GM18508 (cell line): Measurements from ENCODE around the gene NPS.

ENCODE experiments used
- ATAC-seq: cut with Tn5 transposase; IDR thresholded peaks from one replicate; pipeline ENCODE4 v1.9.1; 2021; ENCODE audit warnings: moderate number of reproducible peaks; ENCODE audit not compliant: insufficient read depth, unreplicated experiment

The NPS gene

DNA sequence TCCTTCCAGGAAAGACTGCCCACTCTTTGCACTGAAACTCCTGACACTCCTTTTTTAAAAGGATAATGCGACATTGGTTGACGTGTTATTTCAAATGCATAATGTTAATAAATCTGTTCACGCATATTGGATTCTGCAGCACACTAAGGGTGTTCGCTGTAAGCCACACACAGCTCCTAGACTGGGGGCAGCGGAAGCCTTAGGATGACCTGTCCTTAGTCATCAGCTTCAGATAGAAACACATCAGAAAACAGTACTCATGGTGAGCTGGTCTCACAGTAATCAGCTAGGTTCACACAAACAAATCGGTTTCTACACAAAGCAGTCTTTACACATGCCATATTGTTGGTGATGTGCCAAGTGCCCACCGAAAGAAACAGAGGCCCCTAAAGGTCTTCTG is 4.3 kb downstream of the NPS start:
- ATAC-seq: no peak

DNA sequence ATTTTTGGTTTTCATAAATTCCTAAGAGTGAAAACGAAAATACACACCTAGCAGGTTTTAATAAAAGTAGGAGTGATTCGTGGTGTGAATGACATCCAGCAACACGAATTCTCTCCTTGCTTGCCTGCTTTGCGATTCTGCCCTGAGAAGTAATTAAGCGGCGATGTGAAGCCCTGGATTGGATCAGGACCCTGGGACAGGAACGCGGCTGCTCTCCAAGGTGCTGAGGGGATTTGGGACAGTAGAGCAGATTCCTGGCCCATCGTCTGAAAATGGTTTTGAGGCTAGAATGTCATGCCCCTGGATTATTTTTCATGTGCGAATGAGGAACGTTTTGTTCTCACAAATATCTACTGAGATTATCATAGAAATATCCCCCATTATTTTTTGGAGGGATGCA is 7.8 kb downstream of the NPS start:
- ATAC-seq: no peak

DNA sequence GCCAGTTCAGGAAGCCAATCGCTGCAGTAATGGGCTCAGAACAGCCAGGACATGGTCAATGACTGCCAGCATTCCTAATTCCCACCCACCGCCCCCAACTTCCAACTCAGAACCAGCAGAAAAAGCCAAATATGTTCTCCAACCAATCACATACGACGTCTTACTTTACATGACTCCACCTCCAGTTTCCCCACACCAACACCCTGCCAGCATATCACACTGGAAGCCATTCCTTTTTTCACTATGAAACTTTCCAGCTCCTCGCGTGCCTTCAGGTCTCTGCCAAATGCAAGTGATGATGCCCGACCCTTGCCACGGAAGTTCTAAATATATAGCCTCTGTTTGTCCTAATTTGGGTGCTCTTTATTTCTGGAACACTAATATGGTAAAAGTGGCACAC is 12.5 kb downstream of the NPS start:
- no peak for ATAC-seq

DNA sequence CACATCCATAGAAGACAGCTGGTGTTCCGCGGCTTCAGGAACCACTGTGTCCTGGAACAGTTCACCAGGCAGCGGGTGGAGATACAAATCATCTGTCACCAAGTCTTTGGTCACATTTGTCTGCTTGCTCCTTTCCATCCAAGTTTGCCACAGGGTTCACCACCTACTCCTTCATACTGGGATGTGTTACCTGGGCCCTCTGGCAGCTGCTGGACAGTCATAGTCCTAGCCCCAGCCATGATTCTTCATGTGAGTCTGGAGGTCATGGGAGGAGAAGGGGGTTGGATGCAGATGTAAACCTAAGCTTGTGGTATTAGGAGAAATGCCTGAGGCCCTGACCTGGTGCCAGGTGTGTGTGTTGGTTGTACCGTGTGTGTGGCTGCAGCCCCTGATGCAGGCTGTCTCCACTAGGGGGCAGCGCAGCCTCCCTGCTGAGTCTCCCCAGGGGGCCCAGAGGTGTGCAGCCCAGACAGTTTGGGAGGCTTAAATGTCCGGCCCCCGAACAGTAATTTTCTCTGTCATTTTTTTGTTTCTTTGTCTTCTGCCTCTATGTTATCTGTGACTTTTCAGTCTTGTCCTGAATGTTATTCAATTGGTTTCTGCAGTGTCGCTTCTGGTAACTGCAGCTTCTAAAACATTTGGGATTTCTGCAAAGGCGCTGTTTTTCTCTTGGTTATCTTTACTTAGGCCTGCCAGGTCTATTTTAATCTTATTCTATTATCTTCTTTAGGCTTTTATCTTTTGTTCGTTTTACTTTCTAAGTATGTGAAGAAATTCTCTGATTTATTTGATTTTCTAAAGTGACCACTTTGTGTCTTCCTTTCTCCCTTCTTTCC is 14.8 kb downstream of the NPS start:
- peak; percentile 61 for ATAC-seq

DNA sequence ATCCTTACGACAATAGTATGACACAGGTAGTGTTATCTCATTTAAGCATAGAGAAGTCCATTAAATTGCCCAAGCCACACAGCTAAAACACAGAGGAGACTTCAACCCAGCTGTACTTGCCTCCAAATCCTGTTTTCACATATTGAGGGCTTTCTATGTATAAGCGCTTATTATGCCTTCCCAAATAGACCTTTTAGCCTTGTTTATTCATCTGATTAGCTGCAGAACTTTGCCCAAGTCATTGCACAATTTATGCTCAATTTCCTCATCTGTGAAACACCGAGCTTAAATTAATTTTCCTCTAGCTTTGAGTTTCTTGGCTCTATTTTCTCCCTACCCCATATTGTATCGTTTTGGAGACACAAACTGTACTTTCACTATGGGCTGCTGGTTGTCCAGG is 15.5 kb downstream of the NPS start:
- no peak for ATAC-seq

DNA sequence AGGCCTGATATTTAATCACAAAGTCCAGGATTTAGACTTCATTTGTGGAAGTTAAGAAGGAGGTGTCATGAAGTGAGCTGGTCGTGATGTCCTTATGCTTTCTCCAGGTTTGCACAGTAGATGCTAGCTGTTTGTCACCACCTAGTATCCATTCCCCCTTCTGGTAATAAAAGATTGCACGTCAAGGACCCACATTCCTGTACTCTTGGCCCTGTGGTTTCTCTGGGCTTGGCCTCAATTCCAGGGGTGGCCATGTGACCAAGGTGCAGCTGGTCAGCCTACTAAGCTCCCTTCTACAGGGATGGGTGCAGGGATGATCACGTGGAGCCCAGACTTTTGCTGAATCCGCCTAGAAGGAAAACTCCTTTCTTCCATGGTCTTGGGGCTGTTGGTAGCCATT is 16.5 kb downstream of the NPS start:
- no peak for ATAC-seq

DNA sequence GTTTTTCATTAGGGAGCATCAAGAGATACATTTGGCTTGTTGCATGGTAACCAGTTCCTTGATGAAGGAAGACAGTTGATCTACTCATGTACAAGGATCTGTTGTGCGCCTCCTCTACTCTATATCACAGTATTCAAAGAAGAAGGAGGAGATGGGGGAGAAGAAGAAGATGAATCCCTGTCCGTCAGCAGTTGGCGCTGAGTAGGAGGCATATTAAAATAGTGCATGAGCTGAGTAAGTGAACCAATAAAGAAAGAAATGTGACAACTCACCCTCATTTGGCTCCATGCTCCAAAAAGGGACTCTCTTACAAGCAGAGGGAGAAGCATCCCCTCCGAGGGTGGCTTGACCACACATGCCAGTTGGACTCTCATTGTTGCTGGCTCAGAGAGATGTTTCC is 20.1 kb downstream of the NPS start:
- ATAC-seq: no peak

DNA sequence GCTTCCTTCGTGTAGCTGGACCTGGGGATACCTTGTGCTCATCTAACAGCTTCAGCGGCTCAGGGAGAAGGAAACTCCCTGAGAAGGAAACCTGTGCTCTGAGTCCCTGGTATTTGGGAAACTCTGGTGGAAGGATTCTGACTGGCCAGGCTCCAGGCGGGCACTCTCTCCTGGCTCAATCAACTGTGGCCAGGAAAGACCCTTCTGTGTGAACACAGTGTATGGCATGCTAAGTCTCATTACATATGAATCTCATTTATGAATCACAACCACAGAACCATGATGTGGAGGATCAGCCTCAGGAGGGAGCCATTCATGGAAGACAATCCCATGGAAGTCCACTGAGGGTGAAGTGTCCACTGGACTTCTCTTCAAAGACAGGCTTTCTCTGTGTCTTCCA is 20.9 kb downstream of the NPS start:
- ATAC-seq: no peak

DNA sequence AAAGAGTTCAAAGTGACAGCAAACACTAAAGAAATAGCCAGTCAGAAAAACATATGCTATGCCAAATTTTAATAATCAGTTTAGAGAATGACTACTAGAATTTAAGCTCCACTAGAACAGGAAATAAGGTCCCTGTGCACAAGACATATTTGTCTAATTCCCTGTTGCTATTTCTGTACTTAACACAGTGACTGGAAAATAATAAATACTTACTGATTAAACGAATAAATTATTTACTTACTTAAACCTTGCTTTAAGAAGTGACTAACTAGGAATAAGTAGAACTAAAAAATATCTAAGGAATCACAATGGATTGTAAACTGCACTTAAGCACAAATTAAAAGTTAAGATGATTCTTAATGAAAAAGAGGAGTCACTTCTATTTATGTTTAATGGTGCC is 22.3 kb downstream of the NPS start:
- no peak for ATAC-seq

DNA sequence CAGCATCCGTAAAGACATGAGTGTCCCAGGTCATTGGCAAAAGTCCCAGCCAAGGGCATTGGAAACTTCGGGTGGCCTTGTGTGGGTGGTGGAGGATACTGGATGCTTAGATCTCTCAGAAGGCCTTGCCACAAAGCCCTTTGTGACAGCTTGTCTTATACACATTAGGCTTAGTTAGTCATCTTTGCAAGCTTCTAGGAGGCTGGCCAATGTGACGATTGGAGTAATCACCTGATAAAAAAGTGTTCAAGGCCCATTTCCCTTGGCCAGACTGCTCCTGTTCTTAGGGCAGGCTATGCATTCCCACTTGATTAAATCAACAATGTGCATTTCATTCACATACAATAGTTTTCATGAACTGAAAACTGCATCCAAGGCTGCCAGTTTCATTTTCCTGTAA is 26.9 kb downstream of the NPS start:
- no peak for ATAC-seq

DNA sequence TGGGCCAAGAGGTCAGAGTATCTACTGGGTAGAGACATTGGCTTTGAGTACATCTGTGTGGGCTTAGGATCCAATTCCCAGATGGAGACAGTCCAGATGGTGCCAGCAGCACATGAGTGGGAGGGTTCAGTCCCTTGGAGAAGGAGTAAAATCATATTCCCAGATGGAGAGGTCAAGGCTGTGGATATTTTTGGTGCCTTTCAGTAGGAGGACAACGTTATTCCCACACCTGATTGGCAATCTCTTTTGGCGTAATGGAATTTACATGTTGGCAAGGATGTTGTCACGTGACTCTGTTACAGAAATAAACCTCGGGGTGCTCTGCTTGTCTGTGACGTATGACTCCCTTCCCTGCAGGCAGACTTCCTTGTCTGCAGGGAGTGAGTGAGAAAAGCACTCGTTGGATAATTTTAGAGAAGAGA is 27.6 kb downstream of the NPS start:
- ATAC-seq: no peak

DNA sequence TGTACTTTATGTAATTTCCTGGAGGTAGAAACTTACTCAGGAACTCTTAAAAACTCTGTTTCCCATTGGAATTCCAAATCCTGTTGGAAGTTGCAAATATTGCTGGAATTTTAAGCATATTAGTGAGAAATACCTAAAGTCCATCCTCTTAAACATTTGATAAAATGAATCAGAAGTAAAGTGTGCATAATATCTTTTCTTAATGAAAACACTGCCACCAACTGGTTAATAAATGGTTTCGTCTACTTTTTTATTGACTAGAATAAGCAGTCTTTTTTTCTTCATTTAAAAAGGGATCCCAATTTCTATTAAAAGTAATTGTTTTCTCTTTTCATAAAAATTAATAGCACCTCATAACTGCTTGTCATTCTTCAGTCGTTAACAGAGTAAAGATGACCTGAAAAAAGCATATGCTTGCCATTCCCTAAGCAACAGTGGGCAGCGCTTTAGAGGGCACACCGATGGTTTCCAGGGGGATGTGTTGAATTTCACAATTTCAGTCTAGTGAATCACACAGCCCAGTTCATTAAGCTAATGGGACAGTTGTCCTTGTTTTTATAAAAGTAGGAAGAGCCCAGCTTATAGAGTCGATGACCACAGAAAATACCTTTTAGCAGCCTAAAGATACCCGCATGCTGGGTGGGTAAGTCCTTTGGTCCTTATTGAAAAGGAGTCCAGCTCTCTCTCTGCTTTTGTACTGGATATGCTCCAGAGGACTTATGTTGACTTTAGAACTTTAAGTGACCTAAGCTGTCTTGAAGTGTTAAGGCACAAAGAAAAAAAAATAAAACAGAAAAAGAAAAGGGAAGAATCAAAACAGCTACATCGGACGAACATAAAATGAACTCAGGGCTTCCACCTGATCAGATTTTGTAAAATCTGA is 28.5 kb downstream of the NPS start:
- no peak for ATAC-seq

DNA sequence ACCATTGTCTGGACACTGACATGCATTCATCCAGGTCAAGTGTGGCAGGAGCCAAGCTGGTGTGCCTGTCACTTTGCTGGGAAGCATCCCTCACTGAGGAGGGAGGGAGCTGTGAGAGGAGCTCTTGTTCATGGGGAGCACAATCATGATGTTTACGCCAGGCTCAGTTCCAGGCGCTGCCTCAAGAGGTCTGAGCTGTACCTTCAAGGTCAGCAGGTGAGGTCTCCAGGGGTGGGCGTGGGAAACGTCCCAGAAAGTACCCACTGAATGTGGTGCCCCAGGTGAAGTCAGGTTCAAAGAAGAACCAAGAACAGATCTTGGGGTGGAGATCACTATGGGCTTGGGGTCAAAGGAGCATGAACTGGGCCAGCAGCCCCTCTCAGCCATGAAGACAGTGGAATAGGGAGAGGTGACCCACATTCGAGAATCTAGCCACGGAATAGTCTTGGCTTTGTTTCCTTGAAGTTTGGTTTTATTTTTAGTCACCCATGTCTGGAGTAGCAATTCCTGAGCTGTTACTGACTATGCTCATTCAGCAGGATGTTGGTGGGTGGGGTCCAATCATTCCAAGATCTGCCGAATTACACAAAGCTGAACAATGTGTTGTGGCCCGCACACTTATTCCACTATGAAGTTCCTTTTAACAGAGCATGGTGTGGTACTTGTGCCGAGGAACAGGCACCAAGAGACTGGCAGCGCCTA is 29.3 kb downstream of the NPS start:
- ATAC-seq: no peak

DNA sequence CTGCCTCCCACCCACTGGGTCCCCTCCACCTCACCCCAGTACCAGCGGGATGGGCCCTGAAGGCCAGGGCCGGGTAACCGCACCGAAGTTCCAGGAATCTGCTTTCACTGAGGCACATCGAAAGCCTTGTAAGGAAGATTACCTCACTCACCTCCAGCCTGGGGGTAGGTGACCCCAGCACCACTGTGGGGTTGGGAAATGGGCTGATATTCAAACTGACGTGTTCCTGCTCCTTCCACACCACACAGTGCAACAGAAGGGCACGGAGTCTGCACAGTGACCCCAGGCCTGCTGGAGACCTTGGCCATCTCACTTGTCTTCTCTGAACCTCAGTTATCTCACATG is 29.8 kb downstream of the NPS start:
- no peak for ATAC-seq

DNA sequence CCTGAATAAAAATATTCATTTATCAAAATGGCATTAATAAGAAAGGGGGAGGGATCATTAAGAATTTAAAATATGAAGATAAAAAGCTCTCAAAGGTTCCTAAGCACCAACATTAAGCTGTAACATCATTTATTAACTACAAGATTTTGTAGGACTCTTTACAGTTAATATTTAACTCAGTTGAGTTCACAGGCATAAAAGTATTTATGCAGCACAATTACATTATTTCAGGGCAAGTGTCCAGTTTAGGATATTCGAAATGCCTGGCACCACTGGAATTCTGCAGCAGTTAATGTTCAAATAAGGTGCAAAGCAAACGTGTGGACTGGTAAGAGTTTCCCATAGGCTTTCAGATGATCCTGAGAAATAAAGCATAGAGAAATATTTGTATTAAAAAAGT is 30.5 kb downstream of the NPS start:
- no peak for ATAC-seq

DNA sequence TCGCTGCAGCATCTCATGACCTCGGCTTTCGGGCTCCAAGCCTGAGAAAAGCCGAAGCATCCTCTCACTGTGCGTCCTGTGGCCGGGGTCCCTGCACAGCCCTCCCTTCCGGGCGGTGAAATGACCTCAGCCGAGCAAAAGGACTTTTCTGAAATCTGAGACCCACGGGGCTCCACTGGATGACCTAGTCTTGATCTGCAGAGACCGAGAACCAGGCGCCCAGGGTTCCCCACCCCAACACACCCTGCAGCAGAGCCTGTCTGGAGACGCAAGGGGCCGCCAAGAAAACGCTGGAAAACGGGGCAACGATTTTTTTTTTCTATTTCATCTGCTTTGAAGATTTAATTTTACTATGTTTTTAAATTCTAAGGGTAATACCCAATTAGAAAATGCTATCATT is 31.7 kb downstream of the NPS start:
- no peak for ATAC-seq

DNA sequence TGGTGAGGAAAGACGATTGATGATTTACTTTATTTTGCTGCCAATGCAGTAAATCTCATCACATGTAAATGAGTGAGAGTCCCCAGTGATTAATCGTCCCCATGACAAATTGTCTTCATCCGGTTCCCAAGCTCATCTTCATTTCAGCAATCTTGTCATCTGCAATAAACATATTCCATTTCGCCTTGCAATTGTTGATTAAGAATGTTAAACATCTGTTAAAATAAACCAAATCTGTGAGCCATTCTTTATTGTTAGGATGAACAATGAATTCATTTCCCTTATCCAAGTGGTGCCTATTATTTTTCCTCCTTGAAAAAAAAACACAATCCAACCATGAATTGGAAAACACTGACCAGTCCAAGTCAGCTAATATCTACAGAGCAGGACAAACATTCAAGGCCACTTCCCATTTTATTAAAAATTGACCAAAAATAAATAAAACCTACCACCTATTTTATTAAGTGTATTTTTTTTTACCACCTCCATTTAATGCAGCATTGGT is 36.5 kb downstream of the NPS start:
- no peak for ATAC-seq

DNA sequence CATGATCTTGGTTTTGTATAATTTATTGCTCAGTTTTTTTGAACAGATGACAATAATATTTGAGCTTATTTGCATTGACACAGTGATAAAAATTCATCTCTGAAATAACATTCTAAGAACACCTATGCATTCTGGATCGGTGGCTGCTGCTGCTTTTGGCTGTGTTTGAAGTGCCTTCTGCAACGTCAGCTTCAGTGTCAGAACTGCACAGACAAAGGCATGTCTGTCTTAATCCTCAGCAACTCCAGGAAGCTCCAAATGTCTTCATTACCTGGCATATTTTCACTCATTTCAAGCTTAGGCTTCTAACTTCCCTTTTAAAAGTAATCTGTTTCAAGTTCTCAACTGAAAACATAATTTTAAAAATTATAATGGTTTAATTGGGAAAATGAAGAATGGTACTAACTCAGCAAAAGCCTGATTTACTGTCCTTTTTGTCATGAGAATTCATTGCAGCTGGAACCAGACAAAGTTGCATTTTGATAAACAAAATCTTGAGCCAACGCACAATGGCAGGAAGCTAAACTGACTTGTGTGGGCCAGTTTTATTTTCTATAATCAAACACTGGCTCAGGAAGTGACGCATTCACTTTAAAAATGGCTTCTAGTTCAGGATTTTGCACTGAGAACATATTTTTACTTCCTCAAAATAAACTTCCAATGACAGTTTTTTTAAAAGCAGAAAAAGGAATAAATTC is 38.7 kb downstream of the NPS start:
- no peak for ATAC-seq

DNA sequence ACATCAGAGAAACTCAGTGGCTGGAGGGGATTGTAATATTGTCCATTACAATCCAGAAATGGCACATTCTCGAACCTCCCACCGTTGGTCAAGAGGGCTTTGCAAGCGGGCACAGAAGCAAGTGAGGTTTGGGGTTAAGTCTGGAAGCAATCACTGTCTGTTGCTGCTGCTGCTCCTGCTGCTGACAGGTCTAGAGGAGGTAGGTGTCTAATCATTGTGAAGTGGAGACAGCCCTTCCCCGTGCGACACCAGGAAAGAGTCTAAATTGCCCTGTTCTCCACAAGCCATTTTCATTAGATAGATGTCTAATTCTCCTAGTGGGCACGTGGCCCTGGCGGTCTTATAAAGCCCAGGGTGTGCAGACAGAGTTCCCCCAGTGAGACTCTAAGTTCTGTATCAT is 43.5 kb downstream of the NPS start:
- ATAC-seq: no peak

DNA sequence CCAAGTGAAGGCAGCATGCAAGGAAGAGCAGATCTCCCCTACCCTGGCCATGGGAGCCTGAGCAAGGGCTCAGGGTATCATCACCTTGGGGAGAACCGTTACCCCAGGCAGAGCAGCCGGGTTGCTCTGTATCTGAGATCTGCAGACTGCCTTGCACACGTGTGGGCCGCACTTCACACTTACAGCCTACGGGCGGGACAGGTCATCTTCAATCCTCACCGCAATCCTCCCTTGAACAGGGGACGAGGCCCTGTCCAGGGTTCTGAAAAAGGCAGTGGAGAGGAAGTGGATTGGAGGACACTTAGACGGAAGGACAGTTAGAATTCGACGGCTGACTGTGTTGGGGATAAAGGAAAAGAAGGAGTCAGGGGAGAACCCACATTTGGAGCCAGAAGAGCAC is 51.4 kb downstream of the NPS start:
- ATAC-seq: no peak
